CD14-positive monocyte (primary cell): Measurements from ENCODE around the gene PATJ. TPM values are rescaled to one million over a fixed set of nuclear protein-coding genes. Genes with fewer than 3 reads are reported as not detected.
A peak's percentile ranks its signal among the peaks of the same experiment; 100 is the strongest.

ENCODE experiments used
- DNase-seq, 3 donors: peaks; one replicate each; pipeline ENCODE4 v3.0.0-alpha.2; 2011 to 2022
- H2AFZ ChIP-seq: 2 replicates; pipeline ENCODE4 v1.6.0; 2012; ENCODE audit warnings: mild to moderate bottlenecking, low read depth, low read length, inconsistent platforms; ENCODE audit not compliant: insufficient read depth, poor library complexity, severe bottlenecking
- H3K27ac ChIP-seq, 2 donors: 1 replicate in 1 of 2; 2 replicates in 1 of 2; pipeline ENCODE4 v1.5.1; 2012 to 2013; ENCODE audit warnings: low read length in 2 of 2, control low read depth in 1 of 2, inconsistent platforms in 1 of 2, low read depth in 1 of 2, mild to moderate bottlenecking in 1 of 2
- H3K27me3 ChIP-seq, 2 donors: one replicate each; pipeline versions ENCODE4 v1.6.0 to v1.6.1; 2011 to 2013; ENCODE audit warnings: low read length in 2 of 2; ENCODE audit not compliant: control insufficient read depth in 2 of 2, insufficient read depth in 2 of 2
- H3K36me3 ChIP-seq, 2 donors: replicated peaks in 1 of 2; 1 replicate in 1 of 2; 2 replicates in 1 of 2; pipeline versions ENCODE4 v1.5.1 to v1.6.1; 2012 to 2013; ENCODE audit warnings: low read length in 2 of 2, control low read depth in 1 of 2, inconsistent platforms in 1 of 2, mild to moderate bottlenecking in 1 of 2; ENCODE audit not compliant: insufficient read depth in 2 of 2, control insufficient read depth in 1 of 2
- H3K4me1 ChIP-seq, 2 donors: 1 replicate in 1 of 2; 2 replicates in 1 of 2; pipeline versions ENCODE4 v1.5.1 to v1.6.1; 2012 to 2013; ENCODE audit warnings: low read length in 2 of 2, control low read depth in 1 of 2, inconsistent platforms in 1 of 2, mild to moderate bottlenecking in 1 of 2, moderate library complexity in 1 of 2; ENCODE audit not compliant: insufficient read depth in 2 of 2, control insufficient read depth in 1 of 2
- H3K4me2 ChIP-seq: replicated peaks from 2 replicates; pipeline ENCODE3; 2012; ENCODE audit warnings: low read length, moderate library complexity, mild to moderate bottlenecking; ENCODE audit not compliant: poor library complexity, severe bottlenecking; ENCODE audit errors: extremely low read depth
- H3K4me3 ChIP-seq, 3 experiments: fragments of 200-600 bp in 1 of 3; sonication (generic) in 1 of 3; replicated peaks in 1 of 3; 1 replicate in 2 of 3; 2 replicates in 1 of 3; pipeline ENCODE4 v1.5.1; 2011 to 2013; ENCODE audit warnings: low read length in 3 of 3, mild to moderate bottlenecking in 3 of 3, control low read depth in 2 of 3, low read depth in 2 of 3, inconsistent platforms in 1 of 3, moderate library complexity in 1 of 3
- H3K79me2 ChIP-seq: 2 replicates; pipeline ENCODE4 v1.6.0; 2012; ENCODE audit warnings: mild to moderate bottlenecking, control low read depth, inconsistent platforms, low read length, moderate library complexity; ENCODE audit not compliant: insufficient read depth
- H3K9ac ChIP-seq: 2 replicates; pipeline ENCODE4 v1.6.0; 2017; ENCODE audit warnings: low read length, mild to moderate bottlenecking; ENCODE audit not compliant: insufficient read depth, poor library complexity, severe bottlenecking
- H3K9me3 ChIP-seq, 2 donors: replicated peaks in 1 of 2; 1 replicate in 1 of 2; 2 replicates in 1 of 2; pipeline versions ENCODE4 v1.5.1 to v1.6.1; 2012 to 2013; ENCODE audit warnings: low read length in 2 of 2, control low read depth in 1 of 2; ENCODE audit not compliant: control insufficient read depth in 1 of 2, insufficient read depth in 1 of 2
- H4K20me1 ChIP-seq: 2 replicates; pipeline ENCODE4 v1.6.0; 2012; ENCODE audit warnings: mild to moderate bottlenecking, low read length, control low read depth, moderate library complexity; ENCODE audit not compliant: insufficient read depth
- H3K27ac Mint-ChIP-seq, 7 donors: one replicate each; pipeline ENCODE4 v1.8.0; 2020; ENCODE audit warnings: mild to moderate bottlenecking in 7 of 7, mixed read lengths in 7 of 7, moderate library complexity in 6 of 7, inconsistent platforms in 2 of 7
- H3K27me3 Mint-ChIP-seq, 3 donors: one replicate each; pipeline ENCODE4 v1.8.0; 2021 to 2022; ENCODE audit warnings: low read depth in 3 of 3, mild to moderate bottlenecking in 3 of 3, mixed read lengths in 3 of 3, moderate library complexity in 3 of 3, inconsistent platforms in 1 of 3
- H3K36me3 Mint-ChIP-seq, 2 donors: one replicate each; pipeline ENCODE4 v1.8.0; 2020; ENCODE audit warnings: mixed read lengths in 2 of 2, inconsistent platforms in 1 of 2, mild to moderate bottlenecking in 1 of 2
- H3K4me1 Mint-ChIP-seq: one replicate; pipeline ENCODE4 v1.8.0; 2020; ENCODE audit warnings: mild to moderate bottlenecking, mixed read lengths
- H3K4me3 Mint-ChIP-seq, 2 donors: one replicate each; pipeline ENCODE4 v1.8.0; 2020; ENCODE audit warnings: mild to moderate bottlenecking in 2 of 2, mixed read lengths in 2 of 2, moderate library complexity in 1 of 2
- H3K9me3 Mint-ChIP-seq, 7 donors: one replicate each; pipeline ENCODE4 v1.8.0; 2020 to 2022; ENCODE audit warnings: mixed read lengths in 7 of 7, mild to moderate bottlenecking in 6 of 7, moderate library complexity in 6 of 7, inconsistent platforms in 2 of 7
- WGBS: methylation state at CpG from one replicate; pipeline ENCODE4 v1.1.5; 2013; ENCODE audit warnings: missing lambda C conversion rate; ENCODE audit not compliant: insufficient coverage; 5-methylcytosine and 5-hydroxymethylcytosine counted together
- intact Hi-C, 2 donors: fragments of 100-400 bp; cut with micrococcal nuclease; formaldehyde crosslinking; loops; one replicate each; pipeline versions ENCODE4 v1.15.0 to v1.15.1; 2023
- polyA plus RNA-seq, 3 donors: library from polyadenylated mRNA; depleted of rRNA in 1 of 3; unstranded in 2 of 3; stranded (reverse) in 1 of 3; fragments of 300-500 nt in 2 of 3; fragments of >200 nt in 1 of 3; fragmentation: Illumina TruSeq in 2 of 3; gene quantifications; 1 replicate in 2 of 3; 2 replicates in 1 of 3; pipeline ENCODE4 v1.2.3, GENCODE V29; 2012 to 2021
- TF ChIP-seq, protein P1 (sequence below): fragments of 200-600 bp; IDR thresholded peaks from one replicate; pipeline ENCODE4 v1.8.0; 2022; ENCODE audit warnings: antibody characterized with exemption, mild to moderate bottlenecking

Gene PATJ
- polyA plus RNA-seq, 3 donors: 0.01 to 0.23 TPM; not detected in 1

- no peak overlapping the region for H3K4me3 ChIP-seq
- H3K9me3 ChIP-seq: peaks cover 3 to 5% of the 10 kb centered on the region in 2 donors
- Mint-ChIP-seq H3K4me3 (no peak overlapping the region), H3K27ac (no peak overlapping the region), H3K36me3 (no peaks in the 10 kb centered on the region), H3K9me3 (peaks cover 3 to 8% (median 5%) of the 10 kb centered on the region in 7 donors), H3K27me3 (no peaks in the 10 kb centered on the region), H3K4me1 (no peaks in the 10 kb centered on the region)
- no peaks in the 10 kb centered on the region for H3K79me2 ChIP-seq
- H3K27me3 ChIP-seq: no peaks in the 10 kb centered on the region
- no CpG with 5 or more reads among the region's 4 CpGs for WGBS
- intact Hi-C loops: no loop called here
- H3K27ac ChIP-seq: no peak overlapping the region
- H4K20me1 ChIP-seq: no peaks in the 10 kb centered on the region
- TF ChIP-seq, protein P1, sequence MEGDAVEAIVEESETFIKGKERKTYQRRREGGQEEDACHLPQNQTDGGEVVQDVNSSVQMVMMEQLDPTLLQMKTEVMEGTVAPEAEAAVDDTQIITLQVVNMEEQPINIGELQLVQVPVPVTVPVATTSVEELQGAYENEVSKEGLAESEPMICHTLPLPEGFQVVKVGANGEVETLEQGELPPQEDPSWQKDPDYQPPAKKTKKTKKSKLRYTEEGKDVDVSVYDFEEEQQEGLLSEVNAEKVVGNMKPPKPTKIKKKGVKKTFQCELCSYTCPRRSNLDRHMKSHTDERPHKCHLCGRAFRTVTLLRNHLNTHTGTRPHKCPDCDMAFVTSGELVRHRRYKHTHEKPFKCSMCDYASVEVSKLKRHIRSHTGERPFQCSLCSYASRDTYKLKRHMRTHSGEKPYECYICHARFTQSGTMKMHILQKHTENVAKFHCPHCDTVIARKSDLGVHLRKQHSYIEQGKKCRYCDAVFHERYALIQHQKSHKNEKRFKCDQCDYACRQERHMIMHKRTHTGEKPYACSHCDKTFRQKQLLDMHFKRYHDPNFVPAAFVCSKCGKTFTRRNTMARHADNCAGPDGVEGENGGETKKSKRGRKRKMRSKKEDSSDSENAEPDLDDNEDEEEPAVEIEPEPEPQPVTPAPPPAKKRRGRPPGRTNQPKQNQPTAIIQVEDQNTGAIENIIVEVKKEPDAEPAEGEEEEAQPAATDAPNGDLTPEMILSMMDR: peak; percentile 50
- H3K4me1 ChIP-seq: no peaks in the 10 kb centered on the region
- no peak for DNase-seq
- no peak overlapping the region for H2AFZ ChIP-seq
- H3K36me3 ChIP-seq: no peaks in the 10 kb centered on the region
- H3K9ac ChIP-seq: no peak overlapping the region
- H3K4me2 ChIP-seq: no peak overlapping the region
Observed at GRCh38 chr1:62070384-62071011, 328.2 kb downstream of the PATJ start.

DNA sequence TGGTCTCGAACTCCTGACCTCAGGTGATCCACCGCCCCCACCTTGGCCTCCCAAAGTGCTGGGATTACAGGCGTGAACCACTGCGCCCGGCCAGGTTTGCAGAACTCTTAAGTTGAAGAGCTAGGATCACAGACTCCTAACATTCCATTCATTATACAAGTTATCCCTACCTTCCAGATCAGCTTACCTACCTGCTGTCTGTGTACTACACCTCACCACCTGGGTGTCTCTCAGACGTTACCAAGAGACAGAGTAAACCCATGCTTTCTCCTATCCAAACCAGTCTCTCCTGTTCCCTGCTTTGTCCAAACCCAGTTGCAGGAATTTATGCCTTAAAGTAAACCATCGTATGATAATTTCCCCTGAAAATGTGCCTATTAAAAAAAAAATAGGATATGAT is 329.4 kb downstream of the PATJ start:
- WGBS: 97% methylated on average over 6 of the region's 7 CpGs
- Histone ChIP-seq H4K20me1 (no peaks in the 10 kb centered on the region), H3K9ac (no peak overlapping the region), H3K9me3 (peaks cover under 1% of the 10 kb centered on the region in 2 donors), H2AFZ (no peak overlapping the region), H3K4me3 (no peak overlapping the region), H3K27ac (no peak overlapping the region), H3K27me3 (no peaks in the 10 kb centered on the region), H3K4me1 (no peaks in the 10 kb centered on the region), H3K4me2 (no peak overlapping the region), H3K36me3 (no peaks in the 10 kb centered on the region), H3K79me2 (no peaks in the 10 kb centered on the region)
- TF ChIP-seq, protein P1: no peak
- DNase-seq: no peak
- H3K4me1 Mint-ChIP-seq: no peaks in the 10 kb centered on the region
- intact Hi-C loops: no loop called here
- H3K27ac Mint-ChIP-seq: no peak overlapping the region
- no peaks in the 10 kb centered on the region for H3K27me3 Mint-ChIP-seq
- H3K4me3 Mint-ChIP-seq: no peak overlapping the region
- no peaks in the 10 kb centered on the region for H3K36me3 Mint-ChIP-seq
- peaks cover under 1 to 4% (median 2%) of the 10 kb centered on the region in 7 donors for H3K9me3 Mint-ChIP-seq
